ENCODE data around the gene FAM181A.
A peak's percentile ranks its signal among the peaks of the same experiment; 100 is the strongest.

Gene FAM181A

DNA sequence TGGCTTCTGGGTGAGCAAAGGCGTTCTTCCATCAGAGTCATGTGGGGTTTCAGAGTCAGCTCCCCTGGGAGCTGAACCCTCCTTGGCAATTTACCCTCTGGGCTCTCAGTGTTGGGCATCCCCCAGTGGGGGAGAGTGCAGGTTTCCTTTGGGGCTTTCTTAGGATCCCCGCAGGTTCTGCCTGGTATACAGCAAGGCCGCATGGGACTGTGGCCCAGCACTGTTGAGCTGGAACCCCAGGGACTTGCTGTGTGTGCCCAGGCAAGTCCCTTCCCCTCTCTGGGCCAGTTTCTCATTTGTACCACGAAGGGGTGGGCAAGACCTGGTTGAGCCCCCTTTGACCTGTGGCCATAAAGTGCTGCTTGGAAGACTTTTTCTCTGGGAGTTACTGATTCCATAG lies 5.5 kb downstream of the FAM181A start:
- Histone ChIP-seq H3K27me3 (ENCODE audit: insufficient read depth, low read length) (peaks cover 4% of the 10 kb centered on the region), H3K9me3 (ENCODE audit: insufficient read depth, low read depth, low read length) (no peaks in the 10 kb centered on the region), H3K27ac (ENCODE audit: low read depth, low read length) (no peak overlapping the region), H3K4me1 (ENCODE audit: insufficient read depth, low read length) (no peaks in the 10 kb centered on the region), H3K4me3 (ENCODE audit: low read length) (no peak overlapping the region), H3K9ac (ENCODE audit: low read depth, low read length) (no peak overlapping the region), H3K36me3 (ENCODE audit: insufficient read depth, low read length) (no peaks in the 10 kb centered on the region)
- 93% methylated on average over 4 of the region's 4 CpGs for WGBS

DNA sequence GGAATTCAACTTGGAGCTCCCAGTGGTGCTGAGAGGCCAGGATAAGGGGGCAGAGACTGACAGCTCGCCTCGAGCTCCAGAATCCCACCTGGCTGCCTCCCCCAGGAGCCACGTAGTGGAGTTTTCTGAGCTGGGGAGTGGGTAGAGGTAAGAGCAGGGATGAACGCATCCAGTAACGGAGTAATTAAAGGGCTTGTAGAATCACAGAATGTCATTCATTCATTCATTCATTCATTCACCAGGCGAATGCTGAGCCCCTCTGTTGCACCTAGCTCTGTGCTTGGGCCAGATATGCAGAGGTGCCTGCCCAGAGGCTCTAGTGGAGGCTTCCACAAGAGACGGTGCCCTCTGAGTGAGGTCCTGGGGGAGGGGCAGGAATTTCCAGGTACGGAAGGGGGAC lies 8.1 kb downstream of the FAM181A start:
- Histone ChIP-seq H3K27me3 (ENCODE audit: insufficient read depth, low read length) (peaks cover 22% of the 10 kb centered on the region), H3K27ac (ENCODE audit: low read depth, low read length) (no peak overlapping the region), H3K9me3 (ENCODE audit: insufficient read depth, low read depth, low read length) (no peaks in the 10 kb centered on the region), H3K4me3 (ENCODE audit: low read length) (no peak overlapping the region), H3K36me3 (ENCODE audit: insufficient read depth, low read length) (no peaks in the 10 kb centered on the region), H3K4me1 (ENCODE audit: insufficient read depth, low read length) (no peaks in the 10 kb centered on the region), H3K9ac (ENCODE audit: low read depth, low read length) (no peak overlapping the region)
- 90% methylated on average over 8 of the region's 8 CpGs for WGBS

DNA sequence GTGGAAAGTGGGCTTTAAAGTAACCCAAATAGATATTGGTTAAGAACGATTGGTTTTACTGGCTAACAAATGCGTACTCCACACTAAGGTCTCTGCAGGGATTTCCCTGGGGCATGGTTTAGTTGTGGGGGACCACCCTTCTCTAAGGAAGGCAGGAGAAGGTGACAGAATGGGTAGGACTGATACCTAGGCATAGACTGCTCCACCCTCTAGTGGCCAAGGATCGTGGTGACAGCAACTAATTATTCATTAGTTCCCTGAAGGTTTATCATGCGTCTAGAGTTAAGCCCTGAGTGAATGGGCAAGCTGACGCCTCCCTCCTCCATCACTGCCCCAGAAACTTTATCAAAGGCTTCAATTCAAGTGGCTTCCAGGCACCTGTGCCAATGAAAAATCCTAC lies 9.1 kb downstream of the FAM181A start:
- WGBS, result 30% methylated on average over 5 of the region's 5 CpGs
- no peak overlapping the region for H3K9ac ChIP-seq (ENCODE audit: low read depth, low read length)
- H3K4me3 ChIP-seq (ENCODE audit: low read length), result no peak overlapping the region
- peaks cover 22% of the 10 kb centered on the region for H3K27me3 ChIP-seq (ENCODE audit: insufficient read depth, low read length)
- H3K36me3 ChIP-seq (ENCODE audit: insufficient read depth, low read length), result no peaks in the 10 kb centered on the region
- H3K27ac ChIP-seq (ENCODE audit: low read depth, low read length), result no peak overlapping the region
- H3K9me3 ChIP-seq (ENCODE audit: insufficient read depth, low read depth, low read length), result no peaks in the 10 kb centered on the region
- no peaks in the 10 kb centered on the region for H3K4me1 ChIP-seq (ENCODE audit: insufficient read depth, low read length)

DNA sequence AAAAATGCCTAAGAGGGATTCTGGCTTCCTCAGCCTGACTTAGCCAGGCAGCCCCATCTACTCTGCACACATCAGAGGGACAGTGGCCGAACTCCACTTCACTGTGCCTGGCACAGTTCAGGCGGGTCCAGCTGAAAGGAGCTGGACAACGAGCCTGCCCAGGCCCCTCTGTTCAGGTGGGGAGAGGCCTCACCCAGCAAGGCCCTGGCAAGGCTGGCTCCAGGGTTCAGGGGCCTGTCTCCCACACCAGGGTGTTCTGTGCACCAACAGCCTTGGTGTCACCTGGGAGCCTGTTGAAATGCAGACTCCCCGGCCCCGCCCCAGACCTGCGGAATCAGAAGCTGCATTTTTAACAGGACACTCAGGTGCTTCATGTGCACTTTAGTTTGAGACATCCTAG lies 9.8 kb downstream of the FAM181A start:
- H3K27ac ChIP-seq (ENCODE audit: low read depth, low read length), result no peak overlapping the region
- no peak overlapping the region for H3K9ac ChIP-seq (ENCODE audit: low read depth, low read length)
- no peaks in the 10 kb centered on the region for H3K36me3 ChIP-seq (ENCODE audit: insufficient read depth, low read length)
- WGBS, result 93% methylated on average over 6 of the region's 6 CpGs
- H3K4me1 ChIP-seq (ENCODE audit: insufficient read depth, low read length), result no peaks in the 10 kb centered on the region
- H3K27me3 ChIP-seq (ENCODE audit: insufficient read depth, low read length), result peaks cover 22% of the 10 kb centered on the region
- no peak overlapping the region for H3K4me3 ChIP-seq (ENCODE audit: low read length)
- no peaks in the 10 kb centered on the region for H3K9me3 ChIP-seq (ENCODE audit: insufficient read depth, low read depth, low read length)

DNA sequence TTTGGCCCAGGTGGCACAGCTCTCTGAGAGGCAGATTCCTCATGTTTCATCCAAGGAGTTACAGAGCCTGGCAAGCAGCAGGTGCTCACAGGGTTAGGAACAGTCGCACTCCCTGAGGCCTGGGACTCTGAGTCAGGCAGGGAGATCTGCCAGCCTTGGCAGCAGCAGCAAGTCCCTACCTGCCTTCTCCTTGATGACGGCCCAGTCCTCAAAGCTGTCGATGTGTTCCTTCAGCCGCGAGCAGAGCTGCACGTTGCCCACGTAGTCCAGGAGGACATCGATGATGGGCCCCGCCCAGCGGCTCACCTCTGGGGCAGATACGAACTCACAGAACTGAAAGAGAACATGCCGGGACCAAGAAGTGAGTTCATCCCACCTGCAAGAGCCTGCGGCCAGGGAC lies 10.4 kb downstream of the FAM181A start:
- Histone ChIP-seq H3K4me3 (ENCODE audit: low read length) (no peak overlapping the region), H3K27ac (ENCODE audit: low read depth, low read length) (no peak overlapping the region), H3K9me3 (ENCODE audit: insufficient read depth, low read depth, low read length) (no peaks in the 10 kb centered on the region), H3K36me3 (ENCODE audit: insufficient read depth, low read length) (no peaks in the 10 kb centered on the region), H3K4me1 (ENCODE audit: insufficient read depth, low read length) (no peaks in the 10 kb centered on the region), H3K27me3 (ENCODE audit: insufficient read depth, low read length) (peaks cover 22% of the 10 kb centered on the region), H3K9ac (ENCODE audit: low read depth, low read length) (no peak overlapping the region)
- 93% methylated on average over 13 of the region's 13 CpGs for WGBS

DNA sequence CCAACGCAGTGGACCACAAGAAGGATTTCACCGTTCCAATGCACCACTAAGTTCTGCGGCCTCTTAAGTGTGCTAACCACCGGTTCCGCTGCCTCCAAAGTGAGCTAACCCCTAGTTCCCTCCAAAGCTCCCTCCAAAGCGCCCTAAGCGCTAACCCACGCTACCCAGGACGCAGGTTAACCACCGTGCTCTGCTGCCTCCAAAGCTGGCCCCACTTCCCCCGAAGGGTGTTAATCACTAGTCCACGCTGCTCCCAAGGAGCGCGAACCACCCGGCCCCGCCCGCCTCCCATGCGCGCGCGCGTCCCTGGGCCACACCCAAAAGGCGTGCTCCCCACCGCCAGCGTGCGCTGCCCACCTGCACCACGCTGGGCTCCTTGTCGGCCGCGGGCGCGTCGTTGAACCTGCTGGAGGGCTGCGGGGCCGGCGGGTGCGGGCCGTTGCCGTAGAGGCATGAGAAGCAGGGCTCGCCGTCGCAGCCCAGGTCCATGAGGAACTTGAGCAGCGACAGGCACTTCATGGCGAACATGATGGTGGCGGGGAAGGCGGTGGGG lies 11.7 kb downstream of the FAM181A start:
- H3K36me3 ChIP-seq (ENCODE audit: insufficient read depth, low read length), result no peaks in the 10 kb centered on the region
- no peak overlapping the region for H3K27ac ChIP-seq (ENCODE audit: low read depth, low read length)
- H3K4me3 ChIP-seq (ENCODE audit: low read length), result peak overlapping the region; percentile 44
- H3K9ac ChIP-seq (ENCODE audit: low read depth, low read length), result no peak overlapping the region
- H3K4me1 ChIP-seq (ENCODE audit: insufficient read depth, low read length), result no peaks in the 10 kb centered on the region
- WGBS, result 90% methylated on average over 46 of the region's 46 CpGs
- peaks cover 22% of the 10 kb centered on the region for H3K27me3 ChIP-seq (ENCODE audit: insufficient read depth, low read length)
- H3K9me3 ChIP-seq (ENCODE audit: insufficient read depth, low read depth, low read length), result no peaks in the 10 kb centered on the region

DNA sequence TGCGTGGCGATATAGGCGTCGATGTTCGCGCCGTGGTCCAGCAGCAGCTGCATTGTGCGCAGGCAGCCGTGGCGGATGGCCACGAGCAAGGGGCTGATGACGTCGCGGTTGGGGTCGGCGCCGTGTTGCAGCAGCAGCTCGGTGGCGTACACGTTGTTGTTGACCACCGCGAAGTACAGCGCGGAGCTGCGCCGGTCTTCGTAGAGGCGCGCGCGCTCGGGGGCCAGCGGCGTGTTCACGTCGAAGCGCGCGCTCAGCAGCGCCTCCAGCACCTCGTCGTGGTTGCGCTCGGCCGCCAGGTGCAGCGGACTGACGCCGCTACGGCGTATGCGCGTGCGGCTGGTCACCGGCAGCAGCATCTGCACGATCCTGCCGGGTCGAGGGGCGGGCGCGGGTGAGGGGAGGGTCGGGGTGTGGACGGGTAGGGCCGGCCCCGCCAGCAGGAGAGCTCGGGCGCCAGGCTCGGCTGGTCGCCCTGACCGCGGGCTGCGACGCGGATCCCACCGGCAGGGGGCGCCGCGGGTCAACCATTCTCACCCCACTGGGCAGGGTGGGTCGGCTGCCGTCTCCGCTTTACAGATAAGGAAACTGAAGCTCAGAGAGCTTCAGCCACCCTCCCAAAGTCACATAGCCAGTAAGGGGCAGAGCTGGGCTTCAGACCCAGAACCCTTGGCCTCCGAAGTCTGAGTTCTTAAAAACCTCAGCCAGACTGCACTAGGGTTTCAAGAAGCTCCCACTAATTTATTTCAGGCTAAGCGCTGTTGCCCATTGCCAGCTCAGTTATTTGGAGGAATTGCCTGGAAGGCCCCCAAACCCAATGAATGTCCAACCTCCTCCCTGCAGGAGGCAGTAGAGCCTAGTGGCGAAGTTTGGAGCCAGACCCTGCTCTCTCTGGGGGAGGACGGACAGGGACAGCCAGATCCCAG lies 12.4 kb downstream of the FAM181A start:
- Histone ChIP-seq H3K4me3 (ENCODE audit: low read length) (peak overlapping the region; percentile 44), H3K27me3 (ENCODE audit: insufficient read depth, low read length) (peaks cover 22% of the 10 kb centered on the region), H3K9me3 (ENCODE audit: insufficient read depth, low read depth, low read length) (no peaks in the 10 kb centered on the region), H3K9ac (ENCODE audit: low read depth, low read length) (no peak overlapping the region), H3K36me3 (ENCODE audit: insufficient read depth, low read length) (no peaks in the 10 kb centered on the region), H3K27ac (ENCODE audit: low read depth, low read length) (no peak overlapping the region; the same call in 1 of the 2 replicates), H3K4me1 (ENCODE audit: insufficient read depth, low read length) (no peaks in the 10 kb centered on the region)
- 16% methylated on average over 84 of the region's 84 CpGs for WGBS

DNA sequence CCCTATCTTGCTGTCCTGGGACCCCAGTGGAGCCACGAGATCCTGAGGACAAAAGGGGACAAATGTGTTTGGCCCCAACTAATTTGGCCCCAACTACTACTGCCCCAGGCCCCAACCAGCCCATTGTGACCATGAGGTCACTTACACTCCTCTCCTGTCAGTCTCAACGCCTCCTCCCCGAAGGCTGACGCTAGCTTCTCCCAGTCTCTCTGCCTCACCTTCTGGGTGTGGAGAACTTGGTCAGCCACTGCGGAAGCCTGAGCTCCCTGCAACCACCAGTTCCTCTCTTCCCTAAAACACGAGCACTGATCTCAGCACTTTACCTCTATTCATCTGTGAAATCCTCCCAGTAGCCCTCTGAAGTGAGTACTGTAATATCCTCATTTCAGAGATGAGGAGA lies 13.3 kb downstream of the FAM181A start:
- Histone ChIP-seq H3K4me1 (ENCODE audit: insufficient read depth, low read length) (no peaks in the 10 kb centered on the region), H3K36me3 (ENCODE audit: insufficient read depth, low read length) (no peaks in the 10 kb centered on the region), H3K27ac (ENCODE audit: low read depth, low read length) (no peak overlapping the region), H3K9me3 (ENCODE audit: insufficient read depth, low read depth, low read length) (no peaks in the 10 kb centered on the region), H3K9ac (ENCODE audit: low read depth, low read length) (no peak overlapping the region), H3K27me3 (ENCODE audit: insufficient read depth, low read length) (peaks cover 22% of the 10 kb centered on the region), H3K4me3 (ENCODE audit: low read length) (no peak overlapping the region)
- 89% methylated on average over 6 of the region's 6 CpGs for WGBS

DNA sequence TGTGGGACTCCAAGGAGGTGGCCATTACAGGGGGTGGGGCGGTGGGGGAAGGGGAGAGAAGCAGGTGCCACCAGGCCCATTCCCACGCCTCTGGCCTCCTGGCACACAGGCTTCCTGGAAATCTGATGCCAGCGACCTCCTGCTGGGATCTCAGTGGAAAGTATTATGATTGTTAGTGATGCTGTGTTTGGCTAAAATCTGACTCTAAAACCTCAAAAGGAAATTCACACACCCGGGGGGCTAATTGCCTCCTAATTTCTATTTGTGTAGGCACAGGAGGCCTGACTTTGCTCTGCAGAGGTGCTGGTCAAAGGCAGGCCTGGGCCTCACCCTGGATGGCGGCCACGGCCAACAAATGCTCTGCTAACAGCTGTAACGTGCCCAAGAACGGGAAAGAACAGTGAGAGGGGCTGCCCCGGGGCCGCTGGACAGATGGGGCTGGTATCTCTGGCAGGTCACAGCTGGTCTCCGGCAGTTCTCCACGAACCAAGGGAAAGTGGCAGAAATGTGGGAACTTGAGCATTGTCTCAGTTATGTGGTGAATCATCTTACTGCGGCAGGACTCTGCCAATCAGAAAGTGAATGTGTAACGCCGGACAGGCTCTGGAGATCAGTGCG lies 14.3 kb downstream of the FAM181A start:
- WGBS, result 79% methylated on average over 16 of the region's 16 CpGs
- Histone ChIP-seq H3K36me3 (ENCODE audit: insufficient read depth, low read length) (no peaks in the 10 kb centered on the region), H3K9ac (ENCODE audit: low read depth, low read length) (no peak overlapping the region), H3K4me1 (ENCODE audit: insufficient read depth, low read length) (no peaks in the 10 kb centered on the region), H3K27ac (ENCODE audit: low read depth, low read length) (no peak overlapping the region), H3K27me3 (ENCODE audit: insufficient read depth, low read length) (peaks cover 22% of the 10 kb centered on the region), H3K9me3 (ENCODE audit: insufficient read depth, low read depth, low read length) (no peaks in the 10 kb centered on the region), H3K4me3 (ENCODE audit: low read length) (no peak overlapping the region)

DNA sequence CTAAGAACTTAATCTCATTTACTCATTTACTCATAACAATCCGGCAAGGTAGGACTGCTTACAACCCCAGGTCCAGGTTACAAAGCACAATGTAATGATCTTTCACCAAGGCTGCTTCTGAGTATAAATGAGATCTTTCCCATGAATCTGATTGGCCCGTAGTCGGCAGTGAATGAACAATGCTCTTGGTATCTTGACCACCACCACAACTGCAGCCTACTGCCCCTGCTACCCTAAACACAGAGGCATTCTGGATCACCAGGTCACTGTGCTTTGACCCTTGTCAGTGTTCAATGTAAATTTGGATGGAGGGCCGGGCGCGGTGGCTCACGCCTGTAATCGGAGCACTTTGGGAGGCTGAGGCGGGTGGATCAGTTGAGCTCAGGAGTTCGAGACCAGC lies 15.9 kb downstream of the FAM181A start:
- H3K9ac ChIP-seq (ENCODE audit: low read depth, low read length), result no peak overlapping the region
- H3K36me3 ChIP-seq (ENCODE audit: insufficient read depth, low read length), result no peaks in the 10 kb centered on the region
- H3K27me3 ChIP-seq (ENCODE audit: insufficient read depth, low read length), result peaks cover 15% of the 10 kb centered on the region
- H3K4me1 ChIP-seq (ENCODE audit: insufficient read depth, low read length), result no peaks in the 10 kb centered on the region
- H3K27ac ChIP-seq (ENCODE audit: low read depth, low read length), result no peak overlapping the region
- 96% methylated on average over 10 of the region's 10 CpGs for WGBS
- H3K4me3 ChIP-seq (ENCODE audit: low read length), result no peak overlapping the region
- no peaks in the 10 kb centered on the region for H3K9me3 ChIP-seq (ENCODE audit: insufficient read depth, low read depth, low read length)

DNA sequence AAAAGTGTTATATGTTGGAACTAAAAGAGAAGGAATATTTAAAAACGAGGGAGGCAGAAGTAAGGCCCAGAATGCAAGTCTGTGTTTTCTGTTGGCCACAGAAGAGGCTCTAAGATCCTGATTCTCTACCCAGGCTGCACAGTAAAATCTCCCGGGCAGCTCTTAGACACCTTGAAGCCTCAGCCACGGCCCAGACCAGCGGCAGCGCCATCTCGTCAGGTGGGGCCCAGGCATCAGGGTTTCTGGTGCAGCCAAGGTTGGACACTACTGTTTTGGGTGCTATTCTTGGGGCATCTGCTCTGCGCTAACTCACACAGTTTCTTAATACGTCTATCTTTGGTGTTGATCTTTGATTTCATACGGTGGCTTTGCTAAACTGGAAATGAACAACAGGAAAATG lies 16.8 kb downstream of the FAM181A start:
- Histone ChIP-seq H3K27ac (ENCODE audit: low read depth, low read length) (no peak overlapping the region), H3K27me3 (ENCODE audit: insufficient read depth, low read length) (peaks cover 6% of the 10 kb centered on the region), H3K9me3 (ENCODE audit: insufficient read depth, low read depth, low read length) (no peaks in the 10 kb centered on the region), H3K4me3 (ENCODE audit: low read length) (no peak overlapping the region), H3K9ac (ENCODE audit: low read depth, low read length) (no peak overlapping the region), H3K4me1 (ENCODE audit: insufficient read depth, low read length) (no peaks in the 10 kb centered on the region), H3K36me3 (ENCODE audit: insufficient read depth, low read length) (no peaks in the 10 kb centered on the region)
- 94% methylated on average over 9 of the region's 9 CpGs for WGBS
